Fibroblast of lung (primary cell): ENCODE results near the gene FALEC.

ENCODE experiments used
- EZH2 ChIP-seq: IDR thresholded peaks from 2 replicates; pipeline ENCODE4 v1.5.1; 2012; ENCODE audit warnings: low read length, control low read depth, mild to moderate bottlenecking; ENCODE audit errors: missing control alignments
- TF ChIP-seq, protein P1 (sequence below), 2 donors: IDR thresholded peaks in 1 of 2; conservative IDR thresholded peaks in 1 of 2; 1 replicate in 1 of 2; 2 replicates in 1 of 2; pipeline ENCODE4 v1.5.1; 2011 to 2012; ENCODE audit warnings: low read length in 2 of 2, control low read depth in 1 of 2, inconsistent platforms in 1 of 2, low read depth in 1 of 2, mild to moderate bottlenecking in 1 of 2

DNA sequence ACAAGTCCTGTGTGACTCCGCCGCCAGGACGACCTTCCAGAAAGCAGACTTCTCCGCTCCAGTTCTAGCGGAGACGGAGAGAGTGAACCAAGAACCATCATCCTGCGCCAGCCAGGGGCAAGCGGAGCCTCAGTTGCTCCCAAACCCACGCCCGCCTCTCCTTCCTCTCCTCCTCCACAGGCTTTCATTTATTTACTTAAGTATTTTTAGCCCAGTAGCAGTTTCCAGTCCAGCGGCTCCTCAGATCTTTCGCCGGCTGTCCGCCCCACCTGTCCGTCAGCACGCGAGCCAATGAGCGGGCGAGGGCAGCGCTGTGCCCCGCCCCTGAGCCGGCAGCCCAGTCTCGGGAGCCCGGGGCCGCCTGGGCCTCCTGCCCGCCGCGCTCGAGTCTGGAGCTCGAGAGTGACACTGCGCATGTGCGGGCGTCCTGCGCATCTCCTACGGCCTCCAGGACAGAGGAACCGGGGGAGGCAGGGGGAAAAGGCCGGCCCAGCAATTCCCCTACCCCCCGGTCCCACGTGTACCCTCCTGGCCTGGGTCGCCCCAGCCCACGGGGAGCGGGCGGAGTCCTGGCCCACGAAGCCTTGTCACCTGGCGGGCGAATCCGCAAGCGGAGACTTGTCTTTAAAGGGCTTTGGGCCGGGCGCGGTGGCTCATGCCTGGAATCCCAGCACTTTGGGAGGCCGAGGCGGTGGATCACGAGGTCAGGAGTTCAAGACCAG, at the start of gene FALEC:
- TF ChIP-seq, protein P1, sequence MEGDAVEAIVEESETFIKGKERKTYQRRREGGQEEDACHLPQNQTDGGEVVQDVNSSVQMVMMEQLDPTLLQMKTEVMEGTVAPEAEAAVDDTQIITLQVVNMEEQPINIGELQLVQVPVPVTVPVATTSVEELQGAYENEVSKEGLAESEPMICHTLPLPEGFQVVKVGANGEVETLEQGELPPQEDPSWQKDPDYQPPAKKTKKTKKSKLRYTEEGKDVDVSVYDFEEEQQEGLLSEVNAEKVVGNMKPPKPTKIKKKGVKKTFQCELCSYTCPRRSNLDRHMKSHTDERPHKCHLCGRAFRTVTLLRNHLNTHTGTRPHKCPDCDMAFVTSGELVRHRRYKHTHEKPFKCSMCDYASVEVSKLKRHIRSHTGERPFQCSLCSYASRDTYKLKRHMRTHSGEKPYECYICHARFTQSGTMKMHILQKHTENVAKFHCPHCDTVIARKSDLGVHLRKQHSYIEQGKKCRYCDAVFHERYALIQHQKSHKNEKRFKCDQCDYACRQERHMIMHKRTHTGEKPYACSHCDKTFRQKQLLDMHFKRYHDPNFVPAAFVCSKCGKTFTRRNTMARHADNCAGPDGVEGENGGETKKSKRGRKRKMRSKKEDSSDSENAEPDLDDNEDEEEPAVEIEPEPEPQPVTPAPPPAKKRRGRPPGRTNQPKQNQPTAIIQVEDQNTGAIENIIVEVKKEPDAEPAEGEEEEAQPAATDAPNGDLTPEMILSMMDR (conservative IDR thresholded peaks at IDR 0.05 in 1 of 2, IDR thresholded peaks at IDR 0.05 in 1 of 2; ENCODE audit: low read depth in 1 of 2, low read length in 2 of 2) = no peak
- TF ChIP-seq EZH2 = no peak
